HepG2 (cell line): ENCODE data around the gene TMEM184B. TPM values are rescaled to one million over a fixed set of nuclear protein-coding genes. Genes with fewer than 3 reads are reported as not detected.

Source experiments
- DRAP1 ChIP-seq: IDR thresholded peaks from 2 replicates; pipeline ENCODE4 v1.6.1; 2016; ENCODE audit warnings: missing genetic modification reagents, missing compliant biosample characterization
- GLMP ChIP-seq: sonication (generic); formaldehyde crosslinking; IDR thresholded peaks from 2 replicates; pipeline ENCODE4 v1.9.0; 2021; ENCODE audit warnings: missing genetic modification reagents, mild to moderate bottlenecking, borderline replicate concordance
- HOMEZ ChIP-seq: IDR thresholded peaks from 2 replicates; pipeline ENCODE4 v1.6.1; 2016; ENCODE audit warnings: low read depth
- KAT8 ChIP-seq: IDR thresholded peaks from 2 replicates; pipeline ENCODE4 v1.6.1; 2016; ENCODE audit warnings: missing genetic modification reagents, missing compliant biosample characterization
- MBNL3 ChIP-seq: fragments of 250-450 bp; sonication (Bioruptor Pico); conservative IDR thresholded peaks from 2 replicates; pipeline ENCODE4 v1.8.0; 2022; ENCODE audit warnings: mild to moderate bottlenecking, inconsistent platforms
- NFE2 ChIP-seq: sonication (generic); formaldehyde crosslinking; IDR thresholded peaks from 2 replicates; pipeline ENCODE4 v1.4.0; 2020; ENCODE audit warnings: missing genetic modification reagents
- NKX3-1 ChIP-seq: sonication (generic); formaldehyde crosslinking; IDR thresholded peaks from 2 replicates; pipeline ENCODE4 v1.5.0; 2020; ENCODE audit warnings: missing genetic modification reagents
- TEF ChIP-seq: sonication (generic); formaldehyde crosslinking; IDR thresholded peaks from 2 replicates; pipeline ENCODE4 v1.5.0; 2020; ENCODE audit warnings: missing genetic modification reagents
- TFAP4 ChIP-seq: sonication (generic); IDR thresholded peaks from 2 replicates; pipeline ENCODE4 v1.6.1; 2016; ENCODE audit warnings: low read depth, borderline replicate concordance
- TMF1 ChIP-seq: sonication (generic); formaldehyde crosslinking; IDR thresholded peaks from 2 replicates; pipeline ENCODE4 v1.8.1; 2022; ENCODE audit warnings: low read depth, missing genetic modification reagents
- ZNF230 ChIP-seq: sonication (generic); formaldehyde crosslinking; IDR thresholded peaks from 2 replicates; pipeline ENCODE4 v1.4.0; 2020; ENCODE audit warnings: mild to moderate bottlenecking, missing genetic modification reagents
- ZNF251 ChIP-seq: sonication (generic); formaldehyde crosslinking; IDR thresholded peaks from 2 replicates; pipeline ENCODE4 v1.9.0; 2021; ENCODE audit warnings: mild to moderate bottlenecking, missing genetic modification reagents
- ZNF335 ChIP-seq: sonication (generic); formaldehyde crosslinking; IDR thresholded peaks from 2 replicates; pipeline ENCODE4 v1.4.0; 2020; ENCODE audit warnings: missing genetic modification reagents
- polyA plus RNA-seq, 8 experiments: library from polyadenylated mRNA; depleted of rRNA in 3 of 8; stranded (reverse) in 7 of 8; unstranded in 1 of 8; fragments of >200 nt; fragmentation: Illumina TruSeq in 4 of 8; extraction: Trizol in 4 of 8; gene quantifications; 2 replicates each; pipeline versions ENCODE4 v1.2.1 to v1.2.3, GENCODE V29; 2011 to 2016; ENCODE audit warnings: low read depth in 4 of 8, missing spikeins in 1 of 8, mixed read lengths in 1 of 8; ENCODE audit not compliant: insufficient read depth in 1 of 8
- total RNA-seq, 5 experiments: library from RNA; depleted of rRNA; stranded (reverse); fragments of >200 nt; fragmentation: Illumina TruSeq; extraction: Trizol; gene quantifications; 2 replicates each; pipeline ENCODE4 v1.2.3, GENCODE V29; 2016; ENCODE audit warnings: low read depth in 1 of 5

The TMEM184B gene
- total and polyA plus RNA-seq, 2 of the 13 experiments (the other 11 are each of a cell fraction or from before 2014, with no cell fraction given): 15.9 to 16.0 TPM

- no peak for TF ChIP-seq GLMP (CRISPR knock-in tag)
- TF ChIP-seq MBNL3: no peak
- TF ChIP-seq TFAP4: no peak
- TF ChIP-seq ZNF251 (CRISPR knock-in tag): no peak
- TF ChIP-seq ZNF335 (CRISPR knock-in tag): no peak
- no peak for TF ChIP-seq TEF
- no peak for TF ChIP-seq NFE2 (CRISPR knock-in tag)
- no peak for TF ChIP-seq ZNF230 (CRISPR knock-in tag)
- TF ChIP-seq DRAP1 (CRISPR knock-in tag): no peak
- TF ChIP-seq KAT8 (CRISPR knock-in tag): no peak
- TF ChIP-seq NKX3-1 (CRISPR knock-in tag): no peak
- no peak for TF ChIP-seq TMF1 (CRISPR knock-in tag)
- TF ChIP-seq HOMEZ (CRISPR knock-in tag): no peak
Measured at GRCh38 chr22:38184788-38185187, 88.0 kb downstream of the TMEM184B start (continued).
